Posterior vena cava (tissue), 2 donors: ENCODE results near the gene OR4M1. TPM values are rescaled to one million over a fixed set of nuclear protein-coding genes. Genes with fewer than 3 reads are reported as not detected.
"Not testable (repeated sequence)": the region's sequence is repeated elsewhere in the genome, so short reads cannot be mapped to it uniquely, and the experiment has no call there.

ENCODE experiments used
- DNase-seq: peaks from one replicate; pipeline ENCODE4 v3.0.0-alpha.2; 2020; ENCODE audit warnings: low spot score
- intact Hi-C, 2 donors: fragments of 100-400 bp; cut with DNase I; formaldehyde crosslinking; loops; one replicate each; pipeline versions ENCODE4 v1.14.1 to v1.14.2; 2022 to 2023
- total RNA-seq, 2 donors: library from RNA; stranded (reverse); fragmentation: NEBNext Ultra II Directional; extraction: Animal tissue kit (Norgen Biotek cat#: 25700); gene quantifications; one replicate each; pipeline ENCODE4 v1.2.1, GENCODE V29; 2021
- donor health status: DM: yes; HTN: yes; CAD: no.
- donor health status: DM: yes; HTN: yes; CAD: no.

OR4M1 gene
- total RNA-seq, 2 donors from 2014 or later = not detected

DNA sequence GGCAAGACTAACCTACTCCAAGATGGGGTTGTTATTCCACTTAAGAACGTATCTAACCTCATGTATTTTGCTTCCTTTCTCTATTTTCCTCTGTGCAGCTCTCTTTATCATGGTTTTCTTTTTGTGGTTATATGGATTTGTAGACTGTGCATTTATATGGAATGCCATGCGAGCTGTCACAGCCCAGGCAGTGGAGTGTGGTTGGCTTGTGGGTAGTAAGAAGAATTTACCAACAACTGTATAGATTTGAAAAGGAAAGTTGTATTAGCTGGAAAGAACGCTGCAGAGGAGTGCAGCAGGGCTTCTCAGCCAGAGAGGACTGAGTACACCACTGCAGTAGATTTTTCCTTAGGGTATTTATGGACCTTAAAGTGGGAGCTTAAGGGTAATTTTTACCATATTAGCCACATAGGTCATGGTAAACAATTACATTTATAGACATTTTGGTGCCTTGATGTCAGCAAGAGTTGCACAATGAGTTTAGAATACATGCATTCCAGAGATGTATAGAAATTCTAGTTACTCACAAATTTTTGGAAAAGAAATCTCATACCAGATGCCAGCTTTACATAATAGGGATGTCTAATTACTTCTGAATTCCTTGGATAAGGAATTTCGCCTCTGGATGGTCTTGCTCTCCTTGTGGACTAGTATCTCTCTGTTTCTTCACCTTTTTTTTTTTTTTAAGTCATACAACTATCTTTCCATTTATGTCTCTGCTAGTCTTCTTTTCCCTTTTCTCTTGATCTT, 40.0 kb downstream of the OR4M1 start:
- DNase-seq, intact Hi-C loops: not testable (repeated sequence)

DNA sequence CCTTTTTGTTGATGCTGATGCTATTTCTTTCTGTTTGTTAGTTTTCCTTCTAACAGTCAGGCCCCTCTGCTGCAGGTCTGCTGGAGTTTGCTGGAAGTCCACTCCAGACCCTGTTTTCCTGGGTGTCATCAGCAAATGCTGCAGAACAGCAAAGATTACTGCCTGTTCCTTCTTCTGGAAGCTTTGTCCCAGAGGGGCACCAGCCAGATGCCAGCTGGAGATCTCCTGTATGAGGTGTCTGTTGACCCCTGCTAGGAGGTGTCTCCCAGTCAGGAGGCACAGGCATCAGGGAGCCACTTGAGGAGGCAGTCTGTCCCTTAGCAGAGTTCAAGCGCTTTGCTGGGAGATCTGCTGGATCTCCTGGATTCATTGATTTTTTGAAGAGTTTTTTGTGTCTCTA, 46.6 kb downstream of the OR4M1 start:
- DNase-seq, intact Hi-C loops: not testable (repeated sequence)

DNA sequence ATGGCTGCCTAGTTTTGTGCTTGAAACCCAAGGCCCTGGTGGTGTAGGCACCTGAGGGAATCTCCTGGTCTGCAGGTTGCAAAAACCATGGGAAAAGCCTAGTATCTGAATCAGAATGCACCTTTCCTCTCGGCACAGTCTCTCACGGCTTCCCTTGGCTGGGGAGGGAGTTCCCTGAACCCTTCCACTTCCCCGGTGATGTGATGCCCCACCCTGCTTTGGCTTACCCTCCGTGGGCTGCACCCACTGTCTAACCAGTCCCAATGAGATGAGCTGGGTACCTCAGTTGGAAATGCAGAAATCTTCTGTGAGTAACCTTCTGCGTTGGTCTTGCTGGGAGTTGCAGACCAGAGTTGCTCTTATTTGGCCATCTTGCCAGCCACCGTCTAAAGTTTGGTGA, 47.7 kb downstream of the OR4M1 start:
- DNase-seq, intact Hi-C loops: not testable (repeated sequence)

DNA sequence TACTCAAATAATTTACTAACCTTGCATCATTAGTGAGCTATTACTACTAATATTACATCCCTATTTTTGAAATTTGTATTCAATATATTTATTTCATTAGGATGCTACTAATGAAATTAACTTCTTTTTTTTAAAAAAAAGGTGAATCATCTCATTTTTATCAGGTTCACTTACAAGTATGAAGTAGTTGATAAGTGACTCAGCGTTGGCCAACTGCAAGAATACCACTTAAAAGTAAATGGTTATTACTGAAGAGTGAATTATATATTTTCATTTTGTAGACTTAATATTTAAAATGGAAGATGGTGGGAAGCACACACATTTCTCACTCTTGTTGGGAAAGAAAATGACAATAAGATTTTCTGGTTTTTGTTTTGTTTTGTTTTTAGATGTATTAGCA, 49.9 kb downstream of the OR4M1 start:
- intact Hi-C loops = no loop called here

DNA sequence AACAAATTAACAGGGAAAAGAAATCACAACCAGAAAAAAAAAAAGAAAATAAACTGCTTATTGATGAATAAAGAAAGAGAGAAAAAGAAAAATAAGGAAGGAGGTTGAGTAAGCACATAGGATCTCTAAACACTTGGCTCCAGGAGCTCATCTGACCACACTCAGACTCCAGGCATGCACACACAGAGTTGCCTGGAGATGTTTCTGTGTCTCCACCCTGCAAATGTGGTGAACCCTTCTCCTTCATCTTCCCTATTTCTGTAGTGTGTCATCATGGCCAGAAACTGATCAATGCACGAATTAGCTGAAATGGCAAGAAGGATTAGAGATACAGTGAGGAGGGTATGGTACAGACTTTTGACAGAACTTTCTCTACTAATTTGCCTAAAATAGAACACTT, 50.5 kb downstream of the OR4M1 start:
- DNase-seq = no peak
- intact Hi-C loops = no loop called here

More for the DNA sequence above, 49.9 kb downstream of the OR4M1 start:
- DNase-seq = no peak

DNA sequence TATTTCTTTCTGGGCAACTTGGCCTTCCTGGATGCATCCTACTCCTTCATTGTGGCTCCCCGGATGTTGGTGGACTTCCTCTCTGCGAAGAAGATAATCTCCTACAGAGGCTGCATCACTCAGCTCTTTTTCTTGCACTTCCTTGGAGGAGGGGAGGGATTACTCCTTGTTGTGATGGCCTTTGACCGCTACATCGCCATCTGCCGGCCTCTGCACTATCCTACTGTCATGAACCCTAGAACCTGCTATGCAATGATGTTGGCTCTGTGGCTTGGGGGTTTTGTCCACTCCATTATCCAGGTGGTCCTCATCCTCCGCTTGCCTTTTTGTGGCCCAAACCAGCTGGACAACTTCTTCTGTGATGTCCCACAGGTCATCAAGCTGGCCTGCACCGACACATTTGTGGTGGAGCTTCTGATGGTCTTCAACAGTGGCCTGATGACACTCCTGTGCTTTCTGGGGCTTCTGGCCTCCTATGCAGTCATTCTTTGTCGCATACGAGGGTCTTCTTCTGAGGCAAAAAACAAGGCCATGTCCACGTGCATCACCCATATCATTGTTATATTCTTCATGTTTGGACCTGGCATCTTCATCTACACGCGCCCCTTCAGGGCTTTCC, 54.4 kb downstream of the OR4M1 start:
- intact Hi-C loops, DNase-seq: not testable (repeated sequence)

DNA sequence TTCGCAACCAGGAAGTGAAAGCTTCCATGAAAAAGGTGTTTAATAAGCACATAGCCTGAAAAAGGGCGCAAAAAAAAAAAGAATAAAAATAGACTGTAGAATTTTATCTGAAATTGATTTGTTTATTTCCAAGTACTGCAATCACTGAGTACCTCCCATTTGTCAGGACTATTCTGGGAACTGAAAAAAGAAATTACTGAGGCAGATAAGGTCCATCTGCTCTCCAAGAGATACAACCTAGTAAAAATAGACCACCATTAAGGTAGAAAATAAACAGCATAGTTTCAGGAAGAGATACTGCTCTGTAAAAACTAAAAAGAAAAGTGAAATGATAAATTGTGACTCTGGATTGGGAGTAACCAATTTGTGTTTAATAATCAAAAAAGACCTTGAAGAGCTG, 55.0 kb downstream of the OR4M1 start:
- intact Hi-C loops = no loop called here

More for the DNA sequence above, 55.0 kb downstream of the OR4M1 start:
- no peak for DNase-seq

Other genes starting within 250 kb of the OR4M1 start
- not detected for gene OR11H2, start 59.6 kb upstream of the OR4M1 start, total RNA-seq
- gene OR4Q3, start 29.9 kb upstream of the OR4M1 start, total RNA-seq = not detected
- not detected for gene OR4N2, start 30.3 kb downstream of the OR4M1 start, total RNA-seq
- gene OR4K2, start 101.6 kb downstream of the OR4M1 start, total RNA-seq = not detected
- gene OR4K5, start 147.1 kb downstream of the OR4M1 start, total RNA-seq = not detected
- not detected for gene OR4K1, start 157.4 kb downstream of the OR4M1 start, total RNA-seq
- gene OR4K15, start 202.1 kb downstream of the OR4M1 start, total RNA-seq = not detected
- gene OR4Q2, start 228.7 kb downstream of the OR4M1 start, total RNA-seq = not detected
- not detected for gene OR4K14, start 245.8 kb downstream of the OR4M1 start, total RNA-seq